IMR-90 (cell line): ENCODE data around the gene BTBD9. TPM values are rescaled to one million over a fixed set of nuclear protein-coding genes. Genes with fewer than 3 reads are reported as not detected.

Experiments used
- ATAC-seq: fragments of 200-7000 bp; cut with Tn5 transposase; 2 replicates; pipeline ENCODE4 v1.9.1; 2020; ENCODE audit warnings: low read depth, mild to moderate bottlenecking, moderate library complexity
- BruUV-seq: library from RNA; stranded (reverse); fragments of 400-500 nt; replicated peaks from 2 replicates; lab custom pipeline; 2021; lab: Mats Ljungman, UMichigan
- CTCF ChIA-PET: fragments of 300-600 bp; formaldehyde crosslinking; extraction: SDS; loops from one replicate; lab custom pipeline; 2021; ENCODE audit warnings: antibody characterized with exemption; lab: Yijun Ruan, JAX
- POLR2A ChIA-PET: fragments of 300-600 bp; sonication (Branson Sonifier 250); formaldehyde crosslinking; loops from one replicate; lab custom pipeline; 2022; ENCODE audit warnings: antibody characterized with exemption; ENCODE audit not compliant: unreplicated experiment; lab: Charles Lee
- DNase-seq: peaks from one replicate; pipeline ENCODE4 v3.0.0; 2013
- H2AFZ ChIP-seq: replicated peaks from 2 replicates; pipeline ENCODE3; 2013; ENCODE audit warnings: low read length, mild to moderate bottlenecking; ENCODE audit not compliant: poor library complexity
- H2AK5ac ChIP-seq: 2 replicates; pipeline ENCODE4 v1.6.1; 2013; ENCODE audit warnings: low read depth, low read length, inconsistent platforms
- H2AK9ac ChIP-seq: replicated peaks from 2 replicates; pipeline ENCODE3; 2013; ENCODE audit warnings: mild to moderate bottlenecking, low read depth, low read length, moderate library complexity; ENCODE audit not compliant: poor library complexity
- H2BK120ac ChIP-seq: 2 replicates; pipeline ENCODE4 v1.6.1; 2013; ENCODE audit warnings: low read depth, low read length, inconsistent platforms
- H2BK15ac ChIP-seq: 3 replicates; pipeline ENCODE4 v1.6.1; 2013; ENCODE audit warnings: low read depth, low read length, inconsistent platforms
- H2BK20ac ChIP-seq: 2 replicates; pipeline ENCODE4 v1.6.1; 2013; ENCODE audit warnings: low read depth, mild to moderate bottlenecking, inconsistent platforms, low read length, moderate library complexity
- H2BK5ac ChIP-seq: 2 replicates; pipeline ENCODE4 v1.6.1; 2013; ENCODE audit warnings: mild to moderate bottlenecking, low read depth, low read length, inconsistent platforms; ENCODE audit not compliant: poor library complexity, severe bottlenecking
- H3K14ac ChIP-seq: replicated peaks from 2 replicates; pipeline ENCODE4 v1.6.1; 2013; ENCODE audit warnings: low read depth, low read length, inconsistent platforms
- H3K18ac ChIP-seq: 2 replicates; pipeline ENCODE4 v1.6.1; 2013; ENCODE audit warnings: low read depth, low read length, control low read depth
- H3K23ac ChIP-seq: 2 replicates; pipeline ENCODE4 v1.6.1; 2013; ENCODE audit warnings: low read depth, low read length, inconsistent platforms
- H3K27ac ChIP-seq: 2 replicates; pipeline ENCODE4 v1.5.1; 2013; ENCODE audit warnings: mild to moderate bottlenecking, control low read depth, low read length; ENCODE audit not compliant: insufficient read depth
- H3K27me3 ChIP-seq: 2 replicates; pipeline ENCODE4 v1.6.1; 2013; ENCODE audit warnings: low read length; ENCODE audit not compliant: control insufficient read depth, insufficient read depth
- H3K36me3 ChIP-seq: 2 replicates; pipeline ENCODE4 v1.6.1; 2013; ENCODE audit warnings: low read length, mixed read lengths; ENCODE audit not compliant: control insufficient read depth, insufficient read depth
- H3K4ac ChIP-seq: 2 replicates; pipeline ENCODE4 v1.6.1; 2013; ENCODE audit warnings: low read depth, low read length, inconsistent platforms
- H3K4me1 ChIP-seq: 2 replicates; pipeline ENCODE4 v1.6.1; 2013; ENCODE audit warnings: low read length, mixed read lengths; ENCODE audit not compliant: control insufficient read depth, insufficient read depth
- H3K4me2 ChIP-seq: 2 replicates; pipeline ENCODE4 v1.6.1; 2013; ENCODE audit warnings: low read depth, mild to moderate bottlenecking, control low read depth, low read length, moderate library complexity
- H3K4me3 ChIP-seq: 2 replicates; pipeline ENCODE4 v1.5.1; 2013; ENCODE audit warnings: low read depth, mild to moderate bottlenecking, control low read depth, low read length, moderate library complexity; ENCODE audit not compliant: insufficient read depth
- H3K56ac ChIP-seq: 2 replicates; pipeline ENCODE4 v1.6.1; 2013; ENCODE audit warnings: low read length, inconsistent platforms; ENCODE audit not compliant: insufficient read depth; ENCODE audit errors: extremely low read depth
- H3K79me1 ChIP-seq, 2 experiments: 2 replicates each; pipeline ENCODE4 v1.6.1; 2013; ENCODE audit warnings: low read length in 2 of 2, inconsistent platforms in 1 of 2, low read depth in 1 of 2
- H3K9ac ChIP-seq: 2 replicates; pipeline ENCODE4 v1.6.1; 2013; ENCODE audit warnings: low read depth, low read length, control low read depth
- H3K9me1 ChIP-seq: 2 replicates; pipeline ENCODE4 v1.6.1; 2013; ENCODE audit warnings: low read length, inconsistent platforms; ENCODE audit not compliant: insufficient read depth
- H3K9me3 ChIP-seq: 2 replicates; pipeline ENCODE4 v1.6.1; 2013; ENCODE audit warnings: low read length; ENCODE audit not compliant: control insufficient read depth, insufficient read depth
- H4K20me1 ChIP-seq: 2 replicates; pipeline ENCODE4 v1.6.1; 2013; ENCODE audit warnings: low read length, inconsistent platforms; ENCODE audit not compliant: insufficient read depth
- H4K5ac ChIP-seq: 2 replicates; pipeline ENCODE4 v1.6.1; 2013; ENCODE audit warnings: mild to moderate bottlenecking, low read depth, low read length, control low read depth
- H4K8ac ChIP-seq, 2 experiments: 2 replicates each; pipeline ENCODE4 v1.6.1; 2013; ENCODE audit warnings: low read depth in 2 of 2, low read length in 2 of 2, control low read depth in 1 of 2, inconsistent platforms in 1 of 2
- H4K91ac ChIP-seq: 2 replicates; pipeline ENCODE4 v1.6.1; 2013; ENCODE audit warnings: low read depth, low read length, inconsistent platforms; ENCODE audit not compliant: insufficient read depth
- CHD1 ChIP-seq: IDR thresholded peaks from 2 replicates; pipeline ENCODE4 v1.6.1; 2012; ENCODE audit warnings: low read depth, low read length, improper control_type of control experiment
- ELK1 ChIP-seq: fragments of 150-350 bp; IDR thresholded peaks from 2 replicates; pipeline ENCODE4 v1.6.1; 2016; ENCODE audit warnings: low read depth, mild to moderate bottlenecking, low read length, moderate library complexity, borderline replicate concordance
- FOS ChIP-seq: fragments of 150-350 bp; IDR thresholded peaks from 2 replicates; pipeline ENCODE4 v1.6.1; 2016; ENCODE audit warnings: low read depth, low read length
- RAD21 ChIP-seq: IDR thresholded peaks from 2 replicates; pipeline ENCODE4 v1.6.1; 2012; ENCODE audit warnings: low read length, improper control_type of control experiment
- WGBS, 2 experiments: methylation state at CpG; one replicate each; pipeline versions ENCODE4 v1.1.5 to v1.1.7; 2013; ENCODE audit warnings: missing lambda C conversion rate in 2 of 2; ENCODE audit not compliant: insufficient read length in 1 of 2; ENCODE audit errors: extremely low coverage in 2 of 2; 5-methylcytosine and 5-hydroxymethylcytosine counted together
- dilution Hi-C: fragments of 300-500 bp; cut with HindIII; formaldehyde crosslinking; loops from one replicate; pipeline ENCODE4 v1.14.3; 2018; ENCODE audit warnings: low sequenced_read_pairs; ENCODE audit not compliant: unreplicated experiment
- in situ Hi-C: fragments of 300-500 bp; cut with MboI; formaldehyde crosslinking; loops from 3 replicates; pipeline ENCODE4 v1.14.3; 2019; ENCODE audit warnings: low sequenced_read_pairs, inconsistent platforms, mixed read lengths
- intact Hi-C: fragments of 100-400 bp; cut with micrococcal nuclease; formaldehyde crosslinking; loops from 2 replicates; pipeline ENCODE4 v1.10.0; 2022
- polyA plus RNA-seq, 3 experiments: library from polyadenylated mRNA; depleted of rRNA; stranded (reverse); fragments of >200 nt; gene quantifications; 2 replicates each; pipeline ENCODE4 v1.2.3, GENCODE V29; 2012; ENCODE audit warnings: low replicate concordance in 1 of 3
- total RNA-seq: library from RNA; depleted of rRNA; stranded (reverse); fragments of >200 nt; gene quantifications from 2 replicates; pipeline ENCODE4 v1.2.3, GENCODE V29; 2012
- TF ChIP-seq, protein P1 (sequence below): conservative IDR thresholded peaks from 2 replicates; pipeline ENCODE4 v1.5.1; 2012; ENCODE audit warnings: mild to moderate bottlenecking, low read depth, low read length, improper control_type of control experiment

Gene BTBD9
- total and polyA plus RNA-seq, 2 of the 4 experiments (the other 2 are of a cell fraction): 4.1 to 22.0 TPM

GRCh38 chr6:38171997-38172738 is 467.6 kb downstream of the BTBD9 start:
- no peak overlapping the region for H2AFZ ChIP-seq
- H3K27ac ChIP-seq: no peak overlapping the region
- H2AK5ac ChIP-seq: no peak overlapping the region
- H4K20me1 ChIP-seq: no peaks in the 10 kb centered on the region; the same call in 1 of the 2 replicates
- ATAC-seq (no peak), DNase-seq (no peak)
- no peak overlapping the region for H3K4me3 ChIP-seq
- H4K5ac ChIP-seq: no peak overlapping the region
- ChIA-PET POLR2A (no interaction called here), CTCF (no interaction called here)
- H2BK20ac ChIP-seq: no peak overlapping the region
- H2AK9ac ChIP-seq: no peak overlapping the region
- 100% methylated on average over 1 of the region's 13 CpGs; no CpG with 5 or more reads in 1 of the 2 experiments for WGBS, 2 experiments
- H3K23ac ChIP-seq: no peak overlapping the region
- H3K4me1 ChIP-seq: no peaks in the 10 kb centered on the region
- no peak overlapping the region for H3K4me2 ChIP-seq
- H3K56ac ChIP-seq: no peak overlapping the region
- no TSS peak for BruUV-seq
- no peak overlapping the region for H2BK5ac ChIP-seq
- H3K27me3 ChIP-seq: no peaks in the 10 kb centered on the region
- no peak overlapping the region for H2BK120ac ChIP-seq
- H3K79me1 ChIP-seq: no peaks in the 10 kb centered on the region; a peak in 1 of 4 replicates
- H3K18ac ChIP-seq: no peak overlapping the region
- intact Hi-C loops: no loop called here
- no peak overlapping the region for H3K4ac ChIP-seq
- dilution Hi-C loops: no loop called here
- in situ Hi-C loops: no loop called here
- H2BK15ac ChIP-seq: no peak overlapping the region
- H3K36me3 ChIP-seq: peaks cover 2% of the 10 kb centered on the region; the same call in 1 of the 2 replicates
- H3K9me3 ChIP-seq: no peaks in the 10 kb centered on the region
- H3K14ac ChIP-seq: no peak overlapping the region
- H3K9ac ChIP-seq: no peak overlapping the region
- TF ChIP-seq FOS (no peak), CHD1 (no peak), RAD21 (no peak), ELK1 (no peak)
- TF ChIP-seq, protein P1, sequence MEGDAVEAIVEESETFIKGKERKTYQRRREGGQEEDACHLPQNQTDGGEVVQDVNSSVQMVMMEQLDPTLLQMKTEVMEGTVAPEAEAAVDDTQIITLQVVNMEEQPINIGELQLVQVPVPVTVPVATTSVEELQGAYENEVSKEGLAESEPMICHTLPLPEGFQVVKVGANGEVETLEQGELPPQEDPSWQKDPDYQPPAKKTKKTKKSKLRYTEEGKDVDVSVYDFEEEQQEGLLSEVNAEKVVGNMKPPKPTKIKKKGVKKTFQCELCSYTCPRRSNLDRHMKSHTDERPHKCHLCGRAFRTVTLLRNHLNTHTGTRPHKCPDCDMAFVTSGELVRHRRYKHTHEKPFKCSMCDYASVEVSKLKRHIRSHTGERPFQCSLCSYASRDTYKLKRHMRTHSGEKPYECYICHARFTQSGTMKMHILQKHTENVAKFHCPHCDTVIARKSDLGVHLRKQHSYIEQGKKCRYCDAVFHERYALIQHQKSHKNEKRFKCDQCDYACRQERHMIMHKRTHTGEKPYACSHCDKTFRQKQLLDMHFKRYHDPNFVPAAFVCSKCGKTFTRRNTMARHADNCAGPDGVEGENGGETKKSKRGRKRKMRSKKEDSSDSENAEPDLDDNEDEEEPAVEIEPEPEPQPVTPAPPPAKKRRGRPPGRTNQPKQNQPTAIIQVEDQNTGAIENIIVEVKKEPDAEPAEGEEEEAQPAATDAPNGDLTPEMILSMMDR: no peak
- H4K8ac ChIP-seq: no peak overlapping the region
- no peak overlapping the region for H4K91ac ChIP-seq
- peaks cover 3% of the 10 kb centered on the region; the same call in 1 of the 2 replicates for H3K9me1 ChIP-seq
